HS-5 (cell line): ENCODE measurements around the gene HNRNPM.
"Not testable (repeated sequence)": the region's sequence is repeated elsewhere in the genome, so short reads cannot be mapped to it uniquely, and the experiment has no call there.

ENCODE experiments used
- DNase-seq: peaks from one replicate; pipeline ENCODE4 v3.0.0-alpha.2; 2012; ENCODE audit warnings: low read depth

The HNRNPM gene

GRCh38 chr19:8444677-8445487, at the start of gene HNRNPM:
HNRNPM (plus strand) TSS chr19:8444975; CDS start chr19:8444999, 24 bp downstream.
- DNase-seq, result peak; percentile 79

- no peak for DNase-seq
Observed at GRCh38 chr19:8395621-8396082, 49.1 kb upstream of the HNRNPM start.

- no peak for DNase-seq
Observed at GRCh38 chr19:8396185-8396562, 48.6 kb upstream of the HNRNPM start.

DNA sequence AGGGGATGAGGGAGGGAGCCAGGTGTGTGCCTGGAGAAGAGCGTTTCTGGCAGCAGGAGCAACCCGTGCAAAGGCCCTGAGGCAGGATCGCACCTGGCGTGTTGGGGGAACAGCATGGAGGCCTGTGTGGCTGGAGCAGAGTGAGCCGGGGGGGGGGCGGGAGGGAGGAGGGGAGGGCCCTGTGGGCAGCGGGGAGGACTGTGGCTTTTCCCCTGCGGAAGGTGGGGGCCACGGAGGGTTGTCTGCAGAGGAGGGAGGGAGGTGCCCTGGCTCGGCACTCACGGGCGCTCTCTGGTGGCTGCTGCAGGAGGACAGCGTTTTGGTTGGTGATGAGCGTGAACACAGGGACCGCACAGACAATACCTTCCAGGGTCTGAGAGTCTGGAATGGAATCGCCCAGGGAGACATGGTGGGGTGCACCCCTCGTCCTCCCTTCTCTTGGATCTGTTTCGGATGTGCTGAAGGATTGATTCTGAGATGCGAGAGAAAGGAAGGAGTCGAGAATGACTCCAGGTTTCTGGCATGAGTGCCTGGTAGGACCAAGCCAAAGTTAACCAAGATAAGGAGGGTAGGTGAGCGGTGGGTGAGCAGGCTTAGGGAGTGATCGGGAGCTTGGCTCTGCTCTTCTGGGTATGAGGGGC, 48.1 kb upstream of the HNRNPM start:
- no peak for DNase-seq

GRCh38 chr19:8397271-8397670, 47.5 kb upstream of the HNRNPM start:
- no peak for DNase-seq

DNA sequence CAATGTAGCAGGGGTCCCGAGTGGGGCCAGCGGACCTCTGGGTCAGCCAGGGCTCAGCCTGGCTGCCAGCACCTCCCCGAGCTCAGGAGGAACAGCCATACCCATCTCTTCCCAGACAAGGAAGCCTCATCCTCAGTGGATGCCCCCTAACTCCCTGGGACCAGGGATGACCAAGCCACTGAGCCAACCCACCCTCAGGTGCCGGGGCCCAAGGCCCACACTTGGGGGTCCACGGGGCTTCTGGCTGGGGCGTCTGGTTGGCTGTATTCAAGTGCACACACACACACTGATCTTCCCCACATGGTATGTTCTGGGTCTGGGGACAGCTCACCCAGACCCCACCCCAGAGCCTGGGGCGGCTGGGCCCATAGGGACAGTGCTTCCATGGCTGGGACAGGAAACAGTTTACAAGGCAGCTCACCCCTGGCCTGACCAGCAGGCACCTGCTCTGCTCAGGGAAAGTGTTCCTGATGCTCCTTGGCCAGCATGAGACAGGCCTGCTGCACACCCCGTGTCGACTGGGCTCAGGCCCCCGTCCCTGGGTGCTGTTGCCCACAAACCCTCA, 46.9 kb upstream of the HNRNPM start:
- DNase-seq, result no peak

GRCh38 chr19:8398311-8398771, 46.4 kb upstream of the HNRNPM start:
- DNase-seq, result no peak

GRCh38 chr19:8399681-8400188, 45.0 kb upstream of the HNRNPM start:
- no peak for DNase-seq

GRCh38 chr19:8401981-8402411, 42.8 kb upstream of the HNRNPM start:
- DNase-seq, result no peak

- DNase-seq, result no peak
Observed at GRCh38 chr19:8403098-8403819, 41.5 kb upstream of the HNRNPM start.

GRCh38 chr19:8403820-8404109, 41.0 kb upstream of the HNRNPM start:
- no peak for DNase-seq

GRCh38 chr19:8404391-8405151, 40.2 kb upstream of the HNRNPM start:
- no peak for DNase-seq

DNA sequence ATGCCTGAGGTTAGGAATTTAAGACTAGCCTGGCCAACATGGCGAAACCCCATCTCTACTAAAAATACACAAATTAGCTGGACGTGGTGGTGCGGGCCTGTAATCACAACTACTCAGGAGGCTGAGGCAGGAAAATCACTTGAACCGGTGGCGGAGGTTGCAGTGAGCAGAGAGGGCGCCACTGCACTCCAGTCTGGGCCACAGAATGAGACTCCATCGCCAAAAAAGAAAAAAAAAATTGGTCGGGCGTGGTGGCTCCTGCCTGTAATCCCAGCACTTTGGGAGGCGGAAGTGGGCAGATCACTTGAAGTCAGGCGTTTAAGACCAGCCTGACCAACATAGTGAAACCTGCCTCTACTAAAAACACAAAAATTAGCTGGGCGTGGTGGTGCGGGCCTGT, 34.1 kb upstream of the HNRNPM start:
- DNase-seq, result not testable (repeated sequence)

- DNase-seq, result peak; percentile 74
Observed at GRCh38 chr19:8412783-8413628, 31.8 kb upstream of the HNRNPM start, which contains the start of gene MARCHF2. MARCHF2 (plus strand) TSS chr19:8413305; CDS start chr19:8421841, 8,536 bp downstream.

DNA sequence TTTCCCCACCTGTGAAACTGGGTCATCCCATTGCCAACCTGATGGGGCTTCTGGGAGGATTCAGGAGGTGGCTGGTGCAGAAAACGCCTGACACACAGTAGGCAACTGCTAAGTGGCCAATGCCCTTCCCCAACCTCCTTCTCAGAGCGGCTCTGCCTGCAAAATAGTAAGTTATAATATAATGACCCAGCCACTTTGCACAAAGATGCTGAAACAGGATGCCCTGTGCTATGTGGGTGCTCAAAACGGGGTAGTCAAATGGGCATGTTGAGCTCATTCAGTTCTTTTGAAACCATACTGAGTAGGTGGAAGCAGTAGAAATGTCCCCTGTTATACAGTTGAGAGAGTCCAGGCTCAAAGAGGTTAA, 31.2 kb upstream of the HNRNPM start:
- no peak for DNase-seq

DNA sequence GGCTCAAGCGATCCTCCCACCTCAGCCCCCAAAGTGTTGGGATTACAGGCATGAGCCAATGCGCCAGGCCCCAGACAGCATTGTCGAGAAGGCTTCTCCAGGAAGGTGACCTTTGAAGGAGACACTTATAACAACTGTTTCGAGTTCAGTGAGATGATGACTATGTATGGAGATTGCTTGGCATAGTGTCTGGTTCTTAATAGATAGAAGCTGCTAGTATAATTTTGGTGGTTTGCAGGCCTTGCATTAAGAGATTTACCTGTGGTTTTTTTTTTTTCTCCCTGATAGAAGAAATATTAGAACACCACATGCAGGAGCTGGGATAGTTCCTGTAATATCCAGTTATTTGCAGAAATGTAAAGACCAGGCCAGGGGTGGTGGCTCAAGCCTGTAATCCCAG, 28.0 kb upstream of the HNRNPM start:
- DNase-seq, result no peak

- DNase-seq, result no peak
Observed at GRCh38 chr19:8421484-8422461, 23.0 kb upstream of the HNRNPM start.

DNA sequence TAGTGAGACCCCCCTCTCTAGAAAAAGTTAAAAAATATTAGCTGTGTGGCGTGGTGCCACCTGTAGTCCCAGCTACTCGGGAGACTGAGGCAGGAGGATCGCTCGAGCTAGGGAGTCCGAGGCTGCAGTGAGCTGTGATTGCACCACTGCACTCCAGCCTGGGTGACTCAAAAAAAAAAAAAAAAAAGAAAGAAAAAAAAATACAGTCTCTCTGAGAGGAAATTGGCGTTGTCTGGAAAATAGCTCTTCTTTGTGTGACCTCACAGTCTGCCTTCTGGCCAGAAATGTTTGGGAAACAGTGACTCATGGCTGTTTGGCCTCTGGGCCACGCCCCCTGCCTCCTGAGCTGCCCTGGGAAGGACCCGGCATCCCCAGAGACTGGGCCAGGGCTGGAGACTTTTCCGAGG, 21.0 kb upstream of the HNRNPM start:
- DNase-seq, result peak; percentile 92

DNA sequence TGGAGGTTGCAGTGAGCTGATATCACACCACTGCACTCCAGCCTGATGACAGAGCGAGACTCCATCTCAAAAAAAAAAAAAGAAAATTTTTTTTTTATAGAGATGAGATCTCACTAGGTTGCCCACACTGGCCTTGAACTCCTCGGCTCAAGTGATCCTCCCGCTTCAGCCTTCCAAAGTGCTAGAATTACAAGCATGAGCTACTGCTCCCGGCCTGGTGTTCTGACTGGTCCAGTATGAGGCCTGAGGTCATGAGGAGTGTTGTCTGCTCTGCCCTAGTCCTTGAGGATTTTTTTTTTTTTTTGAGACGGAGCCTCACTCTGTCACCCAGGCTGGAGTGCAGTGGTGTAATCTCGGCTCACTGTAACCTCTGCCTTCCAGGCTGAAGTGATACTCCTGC, 19.4 kb upstream of the HNRNPM start:
- not testable (repeated sequence) for DNase-seq
